Measurements from ENCODE around the gene APOOL. TPM values are rescaled to one million over a fixed set of nuclear protein-coding genes. Genes with fewer than 3 reads are reported as not detected.

APOOL gene
- total and polyA plus RNA-seq, 10 of the 15 experiments (the other 5 are each of a cell fraction or from before 2014, with no cell fraction given): 4.4 to 14.7 (median 7.7) TPM

DNA sequence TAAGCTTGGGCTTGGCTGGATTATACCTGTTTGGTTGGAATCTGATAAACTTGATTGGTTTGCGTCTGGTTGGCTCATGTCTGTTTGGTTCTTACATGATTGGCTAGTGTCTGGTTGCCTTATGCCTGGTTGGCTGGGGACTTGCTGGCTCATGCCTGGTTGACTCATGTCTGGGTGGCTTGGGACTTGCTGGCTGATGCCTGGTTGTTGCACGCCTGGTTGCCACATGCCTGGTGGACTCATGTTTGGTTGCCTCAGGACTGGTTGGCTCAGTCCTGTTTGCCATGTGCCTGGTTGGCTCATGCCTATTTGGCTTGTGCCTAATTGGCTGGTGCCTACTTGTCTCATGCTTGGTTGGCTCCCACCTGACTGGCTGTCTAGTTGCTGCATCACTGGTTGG is 104.5 kb downstream of the APOOL start:
- POLR2A ChIA-PET: no interaction called here
- H4K20me1 ChIP-seq (ENCODE audit: control insufficient read depth, insufficient read depth): no peaks in the 10 kb centered on the region
- H3K4me1 ChIP-seq (ENCODE audit: control insufficient read depth, insufficient read depth, low read length): no peaks in the 10 kb centered on the region
- RAD21 ChIA-PET (ENCODE audit: unreplicated experiment): interaction anchor here (1.7 kb wide), 1 partner anchor 434 kb away, joined by 5 read pairs; no protein-coding TSS in a partner anchor
- no peak for ATAC-seq
- SMC1A ChIA-PET (ENCODE audit: uncharacterized antibody, unreplicated experiment): no interaction called here
- BruUV-seq (replicated peaks): no TSS peak
- intact Hi-C loops (cut with micrococcal nuclease; ENCODE audit: unreplicated experiment) (no loop called here), in situ Hi-C loops (cut with MboI) (no loop called here)
- 88% methylated on average over 2 of the region's 2 CpGs for WGBS (ENCODE audit: insufficient coverage, insufficient replicate concordance, low lambda C conversion rate, missing lambda C conversion rate)
- no peak overlapping the region for H3K4me2 ChIP-seq (ENCODE audit: control insufficient read depth, insufficient read depth)
- CTCF ChIA-PET: interaction anchor here (6.6 kb wide), 1 partner anchor 433 kb away, joined by 66 read pairs; no protein-coding TSS in a partner anchor
- no peak for FAIRE-seq
- H3K79me2 ChIP-seq (ENCODE audit: control insufficient read depth, insufficient read depth, low read length): no peaks in the 10 kb centered on the region
- no peak for DNase-seq (ENCODE audit: low read depth, low spot score)
- no peak for TF ChIP-seq ESRRA (IDR thresholded peaks at IDR 0.05; ENCODE audit: low read length)
- TF ChIP-seq TAF1 (IDR thresholded peaks at IDR 0.05; ENCODE audit: borderline replicate concordance, low read depth, low read length): no peak
- no peak for TF ChIP-seq ATF3 (IDR thresholded peaks at IDR 0.05; ENCODE audit: borderline replicate concordance, extremely low read depth, low read depth, low read length)
- no peak for TF ChIP-seq FOS (IDR thresholded peaks at IDR 0.05; ENCODE audit: borderline replicate concordance, extremely low read depth, insufficient read length)
- TF ChIP-seq STAT1 (conservative IDR thresholded peaks at IDR 0.05): no peak
- H3K27me3 ChIP-seq (replicated peaks in 1 of 2; ENCODE audit: control insufficient read depth in 2 of 2, insufficient read depth in 2 of 2, low read length in 1 of 2): no peaks in the 10 kb centered on the region
- no peak overlapping the region for H3K4me3 ChIP-seq
- no peaks in the 10 kb centered on the region for H3K9me3 ChIP-seq (replicated peaks; ENCODE audit: control insufficient read depth, insufficient read depth, low read length)
- no peak overlapping the region for H2AFZ ChIP-seq (ENCODE audit: control insufficient read depth, low read depth, low read length)
- H3K27ac ChIP-seq (ENCODE audit: control insufficient read depth, insufficient read depth): no peak overlapping the region
- no peak overlapping the region for H3K9ac ChIP-seq (ENCODE audit: control insufficient read depth, insufficient read depth, low read length)
- no peaks in the 10 kb centered on the region for H3K36me3 ChIP-seq (ENCODE audit: control insufficient read depth in 2 of 2, insufficient read depth in 2 of 2, low read length in 1 of 2)

DNA sequence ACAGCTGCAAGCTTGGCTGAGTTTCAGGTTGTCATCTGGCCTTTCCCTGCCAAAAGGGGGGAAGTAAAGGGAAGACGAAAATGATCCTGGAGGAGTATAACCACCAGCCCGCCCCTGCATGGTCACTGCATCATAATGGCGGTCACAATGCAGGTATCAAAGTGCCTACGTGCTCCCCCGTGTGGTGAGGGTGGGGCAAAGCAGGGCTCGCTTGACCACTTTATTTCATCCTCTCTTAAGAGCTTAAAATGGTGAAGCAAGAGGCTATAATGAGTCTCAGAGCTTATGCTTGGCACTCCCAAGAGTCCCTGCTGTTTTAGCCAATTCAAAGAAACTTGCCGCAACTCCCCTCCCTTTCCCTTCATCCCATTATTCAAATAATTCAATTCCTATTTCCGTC is 105.6 kb downstream of the APOOL start:
- POLR2A ChIA-PET: no interaction called here
- WGBS (ENCODE audit: insufficient coverage, insufficient replicate concordance, low lambda C conversion rate, missing lambda C conversion rate): 36% methylated on average over 8 of the region's 8 CpGs
- H3K4me1 ChIP-seq (ENCODE audit: control insufficient read depth, insufficient read depth, low read length): no peaks in the 10 kb centered on the region
- H4K20me1 ChIP-seq (ENCODE audit: control insufficient read depth, insufficient read depth): no peaks in the 10 kb centered on the region
- FAIRE-seq (no peak), DNase-seq (ENCODE audit: low read depth, low spot score) (no peak), ATAC-seq (peak; percentile 77)
- intact Hi-C loops (cut with micrococcal nuclease; ENCODE audit: unreplicated experiment): no loop called here
- no TSS peak for BruUV-seq (replicated peaks)
- no peaks in the 10 kb centered on the region for H3K79me2 ChIP-seq (ENCODE audit: control insufficient read depth, insufficient read depth, low read length)
- H3K4me3 ChIP-seq: no peak overlapping the region
- SMC1A ChIA-PET (ENCODE audit: uncharacterized antibody, unreplicated experiment): interaction anchor here (1.6 to 3.5 kb wide), 3 partner anchors 25 to 436 kb away, joined by 5 to 19 read pairs (median 5); no protein-coding TSS in a partner anchor
- no peak overlapping the region for H2AFZ ChIP-seq (ENCODE audit: control insufficient read depth, low read depth, low read length)
- no peaks in the 10 kb centered on the region for H3K36me3 ChIP-seq (ENCODE audit: control insufficient read depth in 2 of 2, insufficient read depth in 2 of 2, low read length in 1 of 2)
- in situ Hi-C loops (cut with MboI): no loop called here
- RAD21 ChIA-PET (ENCODE audit: unreplicated experiment): interaction anchor here (1.0 to 1.7 kb wide), 2 partner anchors 26 to 433 kb away, joined by 3 to 5 read pairs; no protein-coding TSS in a partner anchor
- no peak overlapping the region for H3K27ac ChIP-seq (ENCODE audit: control insufficient read depth, insufficient read depth)
- TF ChIP-seq HCFC1 (IDR thresholded peaks at IDR 0.05; ENCODE audit: low read length) (no peak), YY1 (IDR thresholded peaks at IDR 0.05; ENCODE audit: low read depth, low read length) (peak; percentile 86)
- TF ChIP-seq, protein P1, sequence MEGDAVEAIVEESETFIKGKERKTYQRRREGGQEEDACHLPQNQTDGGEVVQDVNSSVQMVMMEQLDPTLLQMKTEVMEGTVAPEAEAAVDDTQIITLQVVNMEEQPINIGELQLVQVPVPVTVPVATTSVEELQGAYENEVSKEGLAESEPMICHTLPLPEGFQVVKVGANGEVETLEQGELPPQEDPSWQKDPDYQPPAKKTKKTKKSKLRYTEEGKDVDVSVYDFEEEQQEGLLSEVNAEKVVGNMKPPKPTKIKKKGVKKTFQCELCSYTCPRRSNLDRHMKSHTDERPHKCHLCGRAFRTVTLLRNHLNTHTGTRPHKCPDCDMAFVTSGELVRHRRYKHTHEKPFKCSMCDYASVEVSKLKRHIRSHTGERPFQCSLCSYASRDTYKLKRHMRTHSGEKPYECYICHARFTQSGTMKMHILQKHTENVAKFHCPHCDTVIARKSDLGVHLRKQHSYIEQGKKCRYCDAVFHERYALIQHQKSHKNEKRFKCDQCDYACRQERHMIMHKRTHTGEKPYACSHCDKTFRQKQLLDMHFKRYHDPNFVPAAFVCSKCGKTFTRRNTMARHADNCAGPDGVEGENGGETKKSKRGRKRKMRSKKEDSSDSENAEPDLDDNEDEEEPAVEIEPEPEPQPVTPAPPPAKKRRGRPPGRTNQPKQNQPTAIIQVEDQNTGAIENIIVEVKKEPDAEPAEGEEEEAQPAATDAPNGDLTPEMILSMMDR (IDR thresholded peaks at IDR 0.05 in 2 of 3, conservative IDR thresholded peaks at IDR 0.05 in 1 of 3; ENCODE audit: control insufficient read depth in 2 of 3, extremely low read depth in 1 of 3, insufficient read depth in 1 of 3, low read depth in 3 of 3, low read length in 3 of 3): peak; percentile 28 to 46 (median 38); a peak in 5 of 6 replicates
- H3K9ac ChIP-seq (ENCODE audit: control insufficient read depth, insufficient read depth, low read length): no peak overlapping the region
- H3K27me3 ChIP-seq (replicated peaks in 1 of 2; ENCODE audit: control insufficient read depth in 2 of 2, insufficient read depth in 2 of 2, low read length in 1 of 2): no peaks in the 10 kb centered on the region
- CTCF ChIA-PET: interaction anchor here (0.7 to 6.6 kb wide), 13 partner anchors 9 to 437 kb away, joined by 3 to 66 read pairs (median 4); no protein-coding TSS in a partner anchor
- no peak overlapping the region for H3K4me2 ChIP-seq (ENCODE audit: control insufficient read depth, insufficient read depth)
- H3K9me3 ChIP-seq (replicated peaks; ENCODE audit: control insufficient read depth, insufficient read depth, low read length): no peaks in the 10 kb centered on the region
